Activated CD4-positive, alpha-beta T cell treated with anti-CD3 and anti-CD28 coated beads, Interleukin-2, amount 50 U/mL, for 1 hour (primary cell): ENCODE measurements around the gene FH.

ENCODE experiments used
- DNase-seq: peaks from one replicate; pipeline ENCODE4 v3.0.0-alpha.2; 2020

Gene FH

GRCh38 chr1:241520080-241520465, 518 bp upstream of the FH start:
- no peak for DNase-seq

GRCh38 chr1:241518476-241519307, 863 bp downstream of the FH start:
- DNase-seq: peak; percentile 1

GRCh38 chr1:241513378-241513777, 6.2 kb downstream of the FH start:
- no peak for DNase-seq

DNA sequence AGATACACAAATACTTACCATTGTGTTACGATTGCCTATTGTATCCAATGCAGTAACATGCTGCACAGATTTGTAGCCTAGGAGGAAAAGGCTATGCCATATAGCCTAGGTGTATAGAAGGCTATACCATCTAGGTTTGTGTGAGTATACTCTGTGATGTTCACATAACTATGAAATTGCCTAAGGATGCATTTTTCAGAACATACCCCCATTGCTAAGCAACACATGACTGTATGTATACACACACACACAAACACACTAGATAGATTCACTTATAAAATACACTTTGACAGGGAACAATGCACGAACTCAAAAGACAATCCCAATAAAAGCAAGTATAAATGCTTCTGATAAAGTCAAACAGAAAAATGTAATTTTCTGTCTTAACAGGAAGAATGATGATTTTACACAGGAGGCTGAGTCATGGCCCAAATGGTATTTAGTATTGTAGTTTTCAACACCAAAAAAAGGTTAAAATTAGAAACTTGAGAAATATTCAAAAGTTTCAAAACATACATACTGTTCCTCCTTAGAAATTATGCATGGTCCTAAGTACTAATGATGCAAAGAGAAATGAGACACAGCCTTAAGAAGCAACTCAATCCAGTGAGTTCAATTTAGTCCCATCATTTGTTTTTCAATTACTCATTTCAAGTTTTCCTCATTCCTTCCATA, 12.2 kb downstream of the FH start:
- no peak for DNase-seq

DNA sequence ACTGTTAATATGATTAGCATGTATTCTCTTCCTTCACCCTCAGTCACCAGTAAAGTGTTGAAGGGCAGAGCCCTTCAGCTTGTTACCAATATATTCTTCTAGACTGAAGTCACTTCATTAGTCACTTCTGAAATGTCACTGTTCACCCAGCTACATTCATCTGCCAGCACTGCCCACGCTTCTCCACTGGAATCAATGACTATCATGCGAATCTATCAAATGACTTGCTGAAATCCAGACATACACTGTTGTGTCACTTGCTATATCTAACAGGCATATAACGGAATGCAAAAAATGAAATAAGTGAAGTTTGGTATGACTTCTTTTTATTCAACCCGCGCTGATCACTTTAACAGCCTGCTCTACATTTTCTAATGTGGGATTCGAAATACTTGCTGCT, 16.1 kb downstream of the FH start:
- no peak for DNase-seq

- no peak for DNase-seq
Observed at GRCh38 chr1:241499910-241500309, 19.6 kb downstream of the FH start.

DNA sequence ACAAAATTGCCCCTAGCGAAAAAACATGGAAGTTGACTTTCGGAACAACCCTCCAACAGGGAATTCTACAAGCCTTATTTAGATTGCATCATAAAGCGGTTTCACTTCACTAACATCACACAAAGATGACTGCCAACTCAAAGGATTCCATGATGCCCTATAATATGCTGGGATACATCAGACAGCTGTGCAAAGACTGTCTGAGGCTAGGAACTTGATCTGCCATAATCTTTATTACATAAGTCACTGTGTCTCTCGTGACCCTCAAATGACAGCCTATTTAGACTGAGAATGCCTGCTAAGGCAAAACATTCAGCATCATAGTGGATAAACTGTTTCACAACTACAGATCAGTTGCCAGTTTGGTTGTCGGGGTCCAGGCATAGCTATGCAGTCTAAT, 23.8 kb downstream of the FH start:
- DNase-seq: no peak

- DNase-seq: no peak
Observed at GRCh38 chr1:241488739-241489138, 30.8 kb downstream of the FH start.

DNA sequence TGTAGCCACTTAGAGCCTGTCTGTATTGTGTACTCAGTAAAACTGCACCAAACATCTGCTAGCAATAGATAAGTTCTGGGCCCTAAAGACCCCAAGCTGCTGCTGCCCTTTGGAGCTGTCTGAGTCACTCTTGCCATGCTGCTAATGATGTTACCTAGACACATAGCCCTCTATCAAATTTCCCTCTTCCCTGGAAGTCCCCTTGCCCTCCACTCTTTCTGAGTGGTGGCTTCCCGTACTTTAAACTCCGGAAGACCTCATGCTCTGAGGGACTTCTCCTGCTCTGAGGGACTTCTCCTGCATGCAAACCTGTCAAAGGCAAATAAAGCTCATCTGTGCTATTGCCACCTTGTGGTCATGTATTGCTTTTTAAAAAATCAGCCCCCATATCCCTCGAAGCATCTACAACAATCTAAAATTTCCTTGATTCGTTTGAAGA, 34.0 kb downstream of the FH start:
- DNase-seq: no peak

- DNase-seq: no peak
Observed at GRCh38 chr1:241485145-241485544, 34.4 kb downstream of the FH start.

DNA sequence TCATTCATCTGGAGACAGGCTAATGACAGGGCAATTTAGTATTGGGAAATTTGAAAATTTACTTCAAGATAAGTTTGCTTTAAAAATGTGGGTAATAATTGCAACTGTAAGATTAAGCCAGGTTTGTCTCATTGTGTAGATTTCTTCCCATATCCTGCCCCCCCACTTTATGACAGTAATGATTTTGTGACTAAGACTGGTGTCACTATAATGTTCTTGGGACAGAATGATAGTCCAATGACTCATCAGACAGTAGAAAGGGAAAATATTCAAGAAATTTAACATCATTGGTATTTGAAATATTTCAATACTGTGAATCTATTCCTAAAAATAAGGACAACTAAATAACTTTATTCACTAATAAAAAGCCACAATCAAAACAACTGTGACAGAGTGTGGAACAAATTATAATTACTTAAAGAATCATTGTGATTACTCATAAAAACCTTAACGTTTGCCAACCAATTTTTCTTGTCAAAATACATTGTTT, 36.7 kb downstream of the FH start:
- DNase-seq: no peak

DNA sequence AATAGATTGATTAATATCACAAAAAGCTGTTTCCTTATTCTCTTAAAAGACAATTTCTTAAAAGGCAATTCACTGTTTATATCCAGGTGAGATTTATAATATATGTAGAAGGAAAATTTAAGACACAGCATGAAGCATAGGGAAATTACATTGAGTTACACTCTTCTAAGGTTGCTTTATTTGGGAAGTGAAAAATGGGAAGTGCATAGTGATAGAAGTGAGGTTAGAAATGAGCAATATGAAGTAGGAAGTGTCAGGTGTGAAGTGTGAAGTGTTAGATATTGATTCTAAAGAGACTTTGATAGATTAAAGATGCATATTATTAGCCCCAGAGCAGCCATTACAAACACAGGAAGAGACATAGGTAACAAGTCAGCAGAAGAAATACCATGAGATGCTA, 40.3 kb downstream of the FH start:
- no peak for DNase-seq

- no peak for DNase-seq
Observed at GRCh38 chr1:241475671-241476070, 43.9 kb downstream of the FH start.

- no peak for DNase-seq
Observed at GRCh38 chr1:241473026-241473425, 46.5 kb downstream of the FH start.

DNA sequence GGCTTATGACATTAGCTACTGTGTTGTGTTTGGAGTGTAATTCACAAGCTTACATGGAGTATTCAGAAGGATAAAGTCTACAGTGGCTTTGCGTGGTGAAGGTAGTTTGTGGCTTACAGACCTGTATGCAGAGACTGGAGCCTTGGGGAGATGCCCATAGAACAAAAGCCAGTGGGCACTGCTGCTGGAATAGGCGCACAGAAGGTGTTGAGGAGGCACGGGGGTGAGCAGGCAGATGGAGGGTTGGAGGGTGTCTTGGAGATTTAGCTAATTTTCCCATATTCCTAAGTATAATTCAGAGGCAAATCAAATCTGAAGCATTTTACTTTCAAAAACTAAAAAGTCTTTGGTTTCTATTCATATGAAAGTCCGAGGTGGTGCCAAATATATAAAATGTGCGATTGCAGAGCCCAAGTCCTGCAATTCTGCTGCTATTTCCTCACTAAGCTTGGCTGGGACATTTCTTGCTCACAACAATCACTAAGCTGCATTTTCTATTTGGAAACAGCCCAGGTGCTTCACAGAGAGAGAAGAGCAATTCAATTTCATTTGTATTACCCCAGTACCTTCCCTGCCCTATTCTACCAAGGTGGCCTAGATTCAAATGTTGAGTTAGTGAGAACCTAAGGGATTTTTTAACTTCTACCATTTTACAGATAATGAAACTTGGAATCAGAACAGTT, 48.5 kb downstream of the FH start:
- DNase-seq: no peak

- no peak for DNase-seq
Observed at GRCh38 chr1:241470361-241470760, 49.2 kb downstream of the FH start.

DNA sequence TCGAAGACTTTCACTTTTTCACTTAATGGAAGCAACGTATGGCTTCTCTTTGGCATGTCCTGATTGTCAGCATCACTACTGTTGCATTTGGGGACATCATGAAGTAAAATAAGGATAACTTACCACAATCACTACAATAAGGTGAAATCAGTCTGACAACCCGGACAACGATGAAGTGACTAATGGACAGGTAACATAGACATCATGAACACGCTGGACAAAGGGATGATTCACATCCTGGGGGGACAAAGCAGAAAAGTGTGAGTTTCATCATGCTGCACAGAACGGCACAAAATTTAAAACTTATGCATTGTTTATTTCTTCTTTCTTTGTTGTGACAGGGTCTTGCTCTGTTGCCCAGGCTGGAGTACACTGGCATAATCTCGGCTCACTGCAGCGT, 53.9 kb downstream of the FH start:
- no peak for DNase-seq

GRCh38 chr1:241464985-241465384, 54.6 kb downstream of the FH start:
- DNase-seq: no peak

- no peak for DNase-seq
Observed at GRCh38 chr1:241462391-241462790, 57.2 kb downstream of the FH start.

DNA sequence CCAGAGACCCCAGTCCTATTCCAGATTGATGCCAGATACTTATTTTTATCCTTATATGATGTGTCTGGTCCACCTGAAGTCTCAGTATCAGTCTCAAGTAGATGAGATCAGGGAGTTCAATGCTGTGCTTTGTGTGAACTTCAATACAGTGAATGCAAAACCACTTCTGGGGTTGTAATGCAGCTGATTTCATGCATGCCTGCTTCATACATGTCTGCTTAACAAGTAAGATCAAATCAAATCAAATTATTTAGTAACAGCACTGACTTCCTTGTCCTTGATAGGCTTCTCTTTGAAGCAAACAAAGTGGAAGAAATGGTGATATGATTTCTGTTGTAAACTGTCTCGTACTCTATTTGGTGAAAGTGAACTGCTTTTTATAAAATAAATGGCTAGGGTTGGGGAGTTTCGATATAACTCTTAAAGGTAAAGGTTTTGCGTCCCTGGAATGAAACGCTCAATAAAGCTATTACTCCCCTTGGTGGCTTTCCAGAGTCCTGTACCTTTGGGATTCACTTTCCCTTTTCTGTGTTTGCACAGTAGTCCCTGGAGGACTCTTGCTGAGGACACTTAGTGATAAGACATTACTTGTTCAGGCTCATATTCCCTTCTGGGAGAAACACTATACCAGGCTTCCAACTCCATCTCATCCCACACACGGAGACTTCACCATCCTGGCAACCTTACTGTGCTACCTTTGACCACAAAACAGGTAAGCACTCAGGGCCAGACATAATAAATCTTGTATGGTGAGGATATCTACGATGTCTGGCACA, 59.3 kb downstream of the FH start:
- no peak for DNase-seq

GRCh38 chr1:241459186-241459802, 60.3 kb downstream of the FH start:
- DNase-seq: no peak

DNA sequence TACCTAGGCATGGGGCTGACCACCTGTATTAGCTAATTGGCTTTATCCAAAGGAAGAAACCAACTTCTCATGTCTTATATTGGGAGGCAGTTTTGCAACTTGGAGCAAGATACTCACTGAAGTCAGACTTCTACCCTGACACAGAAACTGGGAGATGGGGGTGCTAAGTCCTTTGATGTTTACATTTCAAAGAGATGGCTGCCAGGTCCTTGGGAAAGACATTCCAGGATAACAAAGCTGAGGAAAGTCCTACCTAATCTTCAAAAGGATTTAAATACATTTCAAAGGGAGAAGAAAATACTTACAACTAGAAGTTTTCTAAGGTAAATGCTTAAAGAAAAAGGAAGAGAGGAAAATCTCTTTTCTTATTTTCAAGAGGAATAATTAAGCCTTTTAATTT, 62.1 kb downstream of the FH start:
- no peak for DNase-seq

DNA sequence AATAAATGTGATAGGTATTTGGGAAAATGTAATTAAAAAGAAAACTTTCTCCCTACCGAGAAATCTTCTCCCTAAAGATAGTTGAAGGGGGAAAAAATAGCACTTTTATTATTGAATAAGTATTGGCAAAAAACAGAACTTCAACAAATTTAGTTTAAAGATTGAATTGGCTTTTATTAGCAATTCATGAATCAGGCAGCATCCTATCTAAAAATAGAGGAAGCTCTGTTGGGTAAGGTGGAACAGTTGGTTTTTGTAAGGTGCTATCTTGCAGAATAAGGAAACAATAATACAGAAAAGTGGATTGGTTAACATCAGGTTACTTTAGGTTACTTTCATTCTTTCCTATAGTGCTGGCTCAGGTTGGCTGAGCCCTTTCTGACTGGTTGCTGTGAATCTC, 62.8 kb downstream of the FH start:
- DNase-seq: no peak
